WTC11 (cell line): ENCODE results near the gene LHX4. TPM values are rescaled to one million over a fixed set of nuclear protein-coding genes. Genes with fewer than 3 reads are reported as not detected.
A peak's percentile ranks its signal among the peaks of the same experiment; 100 is the strongest.

Source experiments
- ATAC-seq: fragments of 200-7000 bp; cut with Tn5 transposase; 2 replicates; pipeline ENCODE4 v1.10.0; 2021; ENCODE audit warnings: mild to moderate bottlenecking, moderate library complexity
- CTCF ChIA-PET: fragments of 300-600 bp; sonication (Branson Sonifier 250); formaldehyde crosslinking; loops from one replicate; lab custom pipeline; 2021; ENCODE audit warnings: antibody characterized with exemption; lab: Charles Lee
- POLR2A ChIA-PET: fragments of 350-600 bp; sonication (Branson Sonifier 250); formaldehyde crosslinking; loops from one replicate; lab custom pipeline; 2021; ENCODE audit warnings: antibody characterized with exemption; lab: Charles Lee
- DNase-seq: peaks from one replicate; pipeline ENCODE4 v3.0.0; 2021; ENCODE audit warnings: low spot score
- H3K27ac Mint-ChIP-seq: 2 replicates; pipeline ENCODE4 v1.8.0; 2021; ENCODE audit warnings: mixed read lengths
- H3K27me3 Mint-ChIP-seq: 2 replicates; pipeline ENCODE4 v1.8.0; 2021; ENCODE audit warnings: low read depth, mild to moderate bottlenecking, moderate library complexity, mixed read lengths
- H3K36me3 Mint-ChIP-seq: 2 replicates; pipeline ENCODE4 v1.8.0; 2021; ENCODE audit warnings: mixed read lengths
- H3K4me1 Mint-ChIP-seq: 2 replicates; pipeline ENCODE4 v1.8.0; 2022; ENCODE audit warnings: mixed read lengths
- H3K4me3 Mint-ChIP-seq: 2 replicates; pipeline ENCODE4 v1.8.0; 2021; ENCODE audit warnings: mild to moderate bottlenecking, moderate library complexity, mixed read lengths
- H3K9me3 Mint-ChIP-seq: 2 replicates; pipeline ENCODE4 v1.8.0; 2021; ENCODE audit warnings: mixed read lengths
- AR ChIP-seq: fragments of 250-450 bp; sonication (Bioruptor Pico); IDR thresholded peaks from 2 replicates; pipeline ENCODE4 v1.9.0; 2021; ENCODE audit warnings: mild to moderate bottlenecking
- ATF2 ChIP-seq: sonication (generic); formaldehyde crosslinking; IDR thresholded peaks from 2 replicates; pipeline ENCODE4 v1.8.1; 2022; ENCODE audit warnings: low read depth, missing genetic modification reagents, borderline replicate concordance
- EMX1 ChIP-seq: fragments of 250-450 bp; sonication (Bioruptor Pico); IDR thresholded peaks from 2 replicates; pipeline ENCODE4 v1.8.0; 2021; ENCODE audit warnings: mild to moderate bottlenecking
- ERG ChIP-seq: fragments of 250-450 bp; sonication (Bioruptor Pico); IDR thresholded peaks from 2 replicates; pipeline ENCODE4 v1.8.0; 2021; ENCODE audit warnings: mild to moderate bottlenecking
- ESRRA ChIP-seq: sonication (generic); formaldehyde crosslinking; IDR thresholded peaks from 2 replicates; pipeline ENCODE4 v1.8.1; 2022; ENCODE audit warnings: mild to moderate bottlenecking, missing genetic modification reagents, borderline replicate concordance
- ETV6 ChIP-seq: sonication (generic); formaldehyde crosslinking; IDR thresholded peaks from 2 replicates; pipeline ENCODE4 v1.8.1; 2022; ENCODE audit warnings: mild to moderate bottlenecking, missing genetic modification reagents
- GABPB1 ChIP-seq: sonication (generic); formaldehyde crosslinking; IDR thresholded peaks from 2 replicates; pipeline ENCODE4 v1.8.1; 2023; ENCODE audit warnings: mild to moderate bottlenecking, missing genetic modification reagents
- GRHL2 ChIP-seq: fragments of 250-450 bp; sonication (Bioruptor Pico); IDR thresholded peaks from 2 replicates; pipeline ENCODE4 v1.8.0; 2022; ENCODE audit warnings: mild to moderate bottlenecking, moderate library complexity; ENCODE audit not compliant: insufficient replicate concordance, severe bottlenecking
- JAZF1 ChIP-seq: fragments of 250-450 bp; sonication (Bioruptor Pico); IDR thresholded peaks from 2 replicates; pipeline ENCODE4 v1.9.0; 2021; ENCODE audit warnings: moderate library complexity, mild to moderate bottlenecking, inconsistent platforms
- MXD4 ChIP-seq: fragments of 250-450 bp; sonication (Bioruptor Pico); IDR thresholded peaks from 2 replicates; pipeline ENCODE4 v1.8.0; 2021; ENCODE audit warnings: mild to moderate bottlenecking, moderate library complexity, borderline replicate concordance
- MYBL2 ChIP-seq: sonication (generic); formaldehyde crosslinking; IDR thresholded peaks from 2 replicates; pipeline ENCODE4 v1.8.1; 2023; ENCODE audit warnings: mild to moderate bottlenecking, moderate library complexity, missing genetic modification reagents
- NR2C2 ChIP-seq: sonication (generic); formaldehyde crosslinking; IDR thresholded peaks from 2 replicates; pipeline ENCODE4 v1.8.0; 2022; ENCODE audit warnings: mild to moderate bottlenecking, missing genetic modification reagents
- OVOL2 ChIP-seq: fragments of 250-450 bp; sonication (Bioruptor Pico); IDR thresholded peaks from 2 replicates; pipeline ENCODE4 v1.9.0; 2021; ENCODE audit warnings: mild to moderate bottlenecking, borderline replicate concordance
- PREB ChIP-seq: sonication (generic); formaldehyde crosslinking; IDR thresholded peaks from 2 replicates; pipeline ENCODE4 v1.8.1; 2022; ENCODE audit warnings: mild to moderate bottlenecking, missing genetic modification reagents, moderate library complexity, borderline replicate concordance
- RORB ChIP-seq: fragments of 250-450 bp; sonication (Bioruptor Pico); IDR thresholded peaks from 2 replicates; pipeline ENCODE4 v1.9.0; 2021; ENCODE audit warnings: mild to moderate bottlenecking
- SOX15 ChIP-seq: fragments of 250-450 bp; sonication (Bioruptor Pico); IDR thresholded peaks from 2 replicates; pipeline ENCODE4 v1.9.0; 2021; ENCODE audit warnings: mild to moderate bottlenecking
- TCF7 ChIP-seq: sonication (generic); formaldehyde crosslinking; IDR thresholded peaks from 2 replicates; pipeline ENCODE4 v1.8.0; 2022; ENCODE audit warnings: mild to moderate bottlenecking, low read depth, missing genetic modification reagents, moderate library complexity
- ZMAT4 ChIP-seq: fragments of 250-450 bp; sonication (Bioruptor Pico); IDR thresholded peaks from 2 replicates; pipeline ENCODE4 v1.9.0; 2021; ENCODE audit warnings: mild to moderate bottlenecking
- ZNF232 ChIP-seq: sonication (generic); formaldehyde crosslinking; IDR thresholded peaks from 2 replicates; pipeline ENCODE4 v1.8.0; 2022; ENCODE audit warnings: mild to moderate bottlenecking, missing genetic modification reagents
- ZNF396 ChIP-seq: fragments of 250-450 bp; sonication (Bioruptor Pico); IDR thresholded peaks from 2 replicates; pipeline ENCODE4 v1.8.0; 2021; ENCODE audit warnings: mild to moderate bottlenecking, moderate library complexity, borderline replicate concordance
- ZSCAN18 ChIP-seq: fragments of 250-450 bp; sonication (Bioruptor Pico); IDR thresholded peaks from 2 replicates; pipeline ENCODE4 v2.1.2; 2022; ENCODE audit warnings: mild to moderate bottlenecking, moderate library complexity
- total RNA-seq: library from RNA; stranded (reverse); gene quantifications from 3 replicates; pipeline ENCODE4 v1.2.3, GENCODE V29; 2021

The LHX4 gene
- total RNA-seq, 1 experiment from 2014 or later: 19.2 TPM

- H3K36me3 Mint-ChIP-seq: no peaks in the 10 kb centered on the region
- no peaks in the 10 kb centered on the region for H3K9me3 Mint-ChIP-seq
- DNase-seq (no peak), ATAC-seq (no peak)
- peak overlapping the region; percentile 63 for H3K4me3 Mint-ChIP-seq
- no peak overlapping the region for H3K27ac Mint-ChIP-seq
- peaks cover 29% of the 10 kb centered on the region for H3K4me1 Mint-ChIP-seq
- H3K27me3 Mint-ChIP-seq: peaks cover 70% of the 10 kb centered on the region
- no peak for TF ChIP-seq ZNF396 (CRISPR knock-in tag)
- TF ChIP-seq SOX15 (CRISPR knock-in tag): no peak
- TF ChIP-seq ZNF232 (CRISPR knock-in tag): no peak
- TF ChIP-seq RORB: no peak
- no peak for TF ChIP-seq ZSCAN18 (CRISPR knock-in tag)
- POLR2A ChIA-PET: no interaction called here
- CTCF ChIA-PET: no interaction called here
Measured at GRCh38 chr1:180227861-180228647, 2.0 kb upstream of the LHX4 start.

GRCh38 chr1:180228648-180229482, 1.2 kb upstream of the LHX4 start:
- peak; percentile 38 for DNase-seq
- no peaks in the 10 kb centered on the region for H3K36me3 Mint-ChIP-seq
- ChIA-PET CTCF (interaction anchor here (1.0 to 4.3 kb wide), 2 partner anchors 41 to 187 kb away, joined by 4 to 34 read pairs; no protein-coding TSS in a partner anchor), POLR2A (no interaction called here)
- H3K4me1 Mint-ChIP-seq: peaks cover 37% of the 10 kb centered on the region
- peak overlapping the region; percentile 63 for H3K4me3 Mint-ChIP-seq
- ATAC-seq: 0 out of 2 replicates have a peak, but pooled peaks have one; percentile 0
- H3K27ac Mint-ChIP-seq: no peak overlapping the region
- no peaks in the 10 kb centered on the region for H3K9me3 Mint-ChIP-seq
- peaks cover 73% of the 10 kb centered on the region for H3K27me3 Mint-ChIP-seq
- TF ChIP-seq GRHL2 (CRISPR knock-in tag) (no peak), ATF2 (CRISPR knock-in tag) (0 out of 2 replicates have a peak, but pooled peaks have one; percentile 21), ETV6 (CRISPR knock-in tag) (peak; percentile 98), EMX1 (CRISPR knock-in tag) (no peak), GABPB1 (CRISPR knock-in tag) (no peak), TCF7 (0 out of 2 replicates have a peak, but pooled peaks have one; percentile 78), MXD4 (no peak), MYBL2 (CRISPR knock-in tag) (peak; percentile 91), OVOL2 (CRISPR knock-in tag) (no peak), PREB (no peak), ERG (CRISPR knock-in tag) (no peak), ESRRA (0 out of 2 replicates have a peak, but pooled peaks have one; percentile 59), AR (CRISPR knock-in tag) (no peak), NR2C2 (CRISPR knock-in tag) (peak; percentile 41; the same call in 1 of the 2 replicates), ZMAT4 (CRISPR knock-in tag) (no peak), JAZF1 (CRISPR knock-in tag) (no peak)
